GM18505 (cell line): ENCODE results near the gene SDC3.

Experiments
- ATAC-seq: cut with Tn5 transposase; IDR thresholded peaks from one replicate; pipeline ENCODE4 v1.9.1; 2021; ENCODE audit not compliant: unreplicated experiment
- POLR2A ChIP-seq: IDR thresholded peaks from 4 replicates; pipeline ENCODE4 v1.6.1; 2011; ENCODE audit warnings: borderline replicate concordance; ENCODE audit not compliant: insufficient read depth, insufficient read length; ENCODE audit errors: extremely low read depth

The SDC3 gene

GRCh38 chr1:30857062-30857461 is 51.5 kb downstream of the SDC3 start:
- TF ChIP-seq POLR2A = no peak
- no peak for ATAC-seq

- ATAC-seq = no peak
- TF ChIP-seq POLR2A = no peak
Observed at GRCh38 chr1:30856260-30856790, 52.2 kb downstream of the SDC3 start.

- no peak for TF ChIP-seq POLR2A
- ATAC-seq = no peak
Observed at GRCh38 chr1:30855686-30856259, 52.8 kb downstream of the SDC3 start.

DNA sequence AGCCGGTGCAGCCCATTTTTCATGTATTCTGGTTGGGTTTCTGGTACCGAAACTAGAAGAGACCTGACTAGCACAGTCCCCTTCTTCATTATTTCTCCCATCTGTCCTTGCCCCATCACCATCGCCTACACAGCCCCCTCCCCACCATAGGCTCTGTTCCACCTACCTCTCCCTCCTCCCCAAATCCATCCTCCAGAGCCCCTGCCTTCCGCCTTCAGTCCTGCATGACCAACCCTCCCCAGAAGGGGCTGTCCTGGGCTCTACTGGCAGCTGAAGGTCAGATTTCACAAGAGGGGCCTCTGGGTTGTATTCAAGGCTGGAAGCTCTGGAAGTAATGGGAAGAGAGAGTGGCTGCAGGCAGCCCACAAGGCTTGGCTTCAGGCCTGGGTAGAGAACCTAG is 55.2 kb downstream of the SDC3 start:
- no peak for TF ChIP-seq POLR2A
- ATAC-seq = no peak

- no peak for TF ChIP-seq POLR2A
- ATAC-seq = no peak
Observed at GRCh38 chr1:30852026-30852425, 56.5 kb downstream of the SDC3 start.

DNA sequence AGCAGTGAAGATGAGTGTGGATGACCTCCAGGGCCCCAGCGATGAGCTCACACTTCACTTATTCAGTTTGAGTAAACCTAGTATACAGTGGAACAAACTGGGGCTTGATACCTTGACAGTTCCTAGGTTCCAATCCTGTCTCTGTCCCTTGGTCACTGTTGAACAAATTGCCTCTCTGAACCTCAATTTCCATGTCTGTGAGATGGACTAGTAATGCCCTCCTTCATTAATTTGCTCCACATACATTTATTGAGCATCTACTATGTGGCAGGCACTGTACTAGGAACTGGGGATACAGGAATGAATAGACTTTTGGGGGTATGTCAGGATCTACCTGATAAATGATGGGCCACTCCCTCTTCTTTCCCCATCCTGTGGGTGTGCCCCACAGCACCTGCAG is 57.3 kb downstream of the SDC3 start:
- TF ChIP-seq POLR2A = no peak
- no peak for ATAC-seq

DNA sequence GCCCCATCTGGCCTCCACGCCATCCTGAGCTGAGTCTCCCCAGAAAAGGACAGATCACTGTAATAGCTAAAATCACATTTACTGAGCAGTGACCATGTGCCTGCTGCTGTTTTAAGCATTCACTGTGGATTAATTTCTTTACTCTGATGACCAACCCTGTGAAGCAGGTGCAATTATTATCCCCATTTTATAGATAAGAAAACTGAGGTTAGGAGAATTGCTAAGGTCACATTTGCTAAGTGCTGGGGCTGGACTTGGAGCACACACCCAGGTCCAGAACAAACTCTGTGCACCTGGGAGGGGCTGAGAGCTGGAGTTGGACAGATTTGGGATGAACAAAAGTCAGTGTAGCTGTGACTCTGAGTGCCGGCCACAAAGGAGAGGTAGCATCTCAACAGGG is 58.0 kb downstream of the SDC3 start:
- no peak for ATAC-seq
- TF ChIP-seq POLR2A = no peak

- no peak for ATAC-seq
Observed at GRCh38 chr1:30848130-30848529, 60.4 kb downstream of the SDC3 start.

GRCh38 chr1:30847358-30847972 is 61.1 kb downstream of the SDC3 start:
- no peak for TF ChIP-seq POLR2A
- ATAC-seq = no peak

More at GRCh38 chr1:30848130-30848529, 60.4 kb downstream of the SDC3 start:
- TF ChIP-seq POLR2A = no peak

DNA sequence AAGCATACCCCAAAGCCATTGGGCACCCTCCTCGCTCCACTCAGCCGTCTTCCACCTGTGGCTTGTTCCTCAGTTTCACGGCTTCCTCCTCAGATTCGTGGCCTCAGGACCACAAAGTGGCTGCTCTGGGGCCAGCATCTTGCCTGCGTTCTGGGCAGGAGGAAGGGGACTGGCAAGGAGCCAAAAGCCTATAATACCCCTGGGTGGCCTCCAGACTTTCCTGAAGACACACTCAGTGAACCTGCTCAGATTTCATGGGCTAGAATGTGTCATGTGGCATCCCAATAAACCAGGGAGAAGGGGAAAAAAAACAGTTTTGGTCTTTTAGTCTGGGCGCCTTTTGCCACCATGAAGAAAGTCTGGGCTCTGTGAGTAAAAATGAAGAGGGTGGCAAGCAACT is 62.0 kb downstream of the SDC3 start:
- TF ChIP-seq POLR2A = no peak
- ATAC-seq = no peak

GRCh38 chr1:30845904-30846290 is 62.7 kb downstream of the SDC3 start:
- TF ChIP-seq POLR2A = no peak
- ATAC-seq = no peak

- no peak for ATAC-seq
- TF ChIP-seq POLR2A = no peak
Observed at GRCh38 chr1:30845237-30845903, 63.2 kb downstream of the SDC3 start.

DNA sequence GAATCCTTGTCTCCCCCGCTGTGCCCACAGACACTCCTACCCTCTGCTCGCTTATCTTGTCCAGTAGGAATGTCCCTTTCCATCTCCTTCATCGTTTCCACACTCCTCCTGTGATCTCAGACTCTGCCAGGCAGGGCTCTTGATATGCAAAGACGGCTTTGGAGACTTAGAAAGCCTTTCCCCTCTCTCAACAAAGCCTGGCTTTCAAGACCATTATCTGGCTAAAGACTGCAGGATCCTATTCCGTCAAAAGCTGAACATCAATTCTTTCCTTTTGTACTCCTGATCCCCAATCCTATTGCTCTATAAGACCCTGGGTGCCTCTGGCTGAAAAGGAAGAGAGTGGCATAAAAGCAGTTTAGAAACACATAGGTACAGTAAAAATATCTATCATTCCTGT is 63.9 kb downstream of the SDC3 start:
- TF ChIP-seq POLR2A = no peak
- ATAC-seq = no peak

DNA sequence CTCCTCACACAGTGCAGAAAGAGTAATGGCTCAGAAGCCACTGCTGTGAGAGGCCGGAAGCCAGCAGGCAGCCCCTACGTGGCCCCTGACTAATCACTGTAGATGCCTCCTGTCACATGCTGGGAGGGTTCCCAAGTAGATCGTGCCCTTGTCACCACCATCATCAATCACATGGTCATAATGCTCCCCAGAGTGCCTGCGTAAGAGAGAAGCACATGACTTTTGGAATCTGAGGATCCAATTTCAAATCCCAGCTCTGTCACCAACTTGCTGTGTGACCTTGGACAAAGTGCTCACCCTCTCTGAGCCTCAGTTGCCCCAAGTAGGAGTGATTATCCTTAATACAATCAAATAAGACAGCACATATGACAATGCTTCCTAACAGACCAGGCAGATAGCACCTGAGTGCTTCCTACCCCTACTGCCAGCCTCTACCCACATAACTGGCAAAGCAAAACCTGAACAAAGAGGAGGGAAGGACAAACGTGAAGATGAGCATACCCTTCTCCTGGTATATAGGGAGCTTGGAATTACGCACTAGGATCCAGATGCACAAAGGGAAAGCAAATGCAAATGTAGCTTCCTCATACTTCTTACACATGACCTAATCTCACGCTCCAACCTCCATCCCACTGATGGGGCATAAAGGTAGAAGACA is 65.7 kb downstream of the SDC3 start:
- no peak for ATAC-seq
- no peak for TF ChIP-seq POLR2A

- TF ChIP-seq POLR2A = no peak
- no peak for ATAC-seq
Observed at GRCh38 chr1:30840904-30841598, 67.5 kb downstream of the SDC3 start.
